H9 (cell line): ENCODE results near the gene ZSCAN5A. TPM values are rescaled to one million over a fixed set of nuclear protein-coding genes. Genes with fewer than 3 reads are reported as not detected.

Source experiments
- DNase-seq: peaks from one replicate; pipeline ENCODE4 v3.0.0-alpha.2; 2017
- H2AFZ ChIP-seq: one replicate; pipeline ENCODE4 v1.6.1; 2013; ENCODE audit warnings: mild to moderate bottlenecking, low read length, control low read depth, moderate library complexity
- H2AK5ac ChIP-seq: 2 replicates; pipeline ENCODE4 v1.6.1; 2013; ENCODE audit warnings: low read length, control low read depth, mixed read lengths; ENCODE audit not compliant: insufficient read length
- H2BK120ac ChIP-seq: one replicate; pipeline ENCODE4 v1.6.1; 2013; ENCODE audit warnings: low read depth, mild to moderate bottlenecking, low read length, control low read depth, inconsistent platforms; ENCODE audit not compliant: poor library complexity, severe bottlenecking
- H2BK12ac ChIP-seq: 2 replicates; pipeline ENCODE4 v1.6.1; 2013; ENCODE audit warnings: low read length, control low read depth, mixed read lengths, low read depth; ENCODE audit not compliant: insufficient read length
- H2BK15ac ChIP-seq: 2 replicates; pipeline ENCODE4 v1.6.1; 2013; ENCODE audit warnings: low read depth, low read length, control low read depth
- H2BK20ac ChIP-seq: one replicate; pipeline ENCODE4 v1.6.1; 2013; ENCODE audit warnings: low read depth, mild to moderate bottlenecking, low read length, control low read depth, inconsistent platforms; ENCODE audit not compliant: poor library complexity, severe bottlenecking
- H2BK5ac ChIP-seq: 2 replicates; pipeline ENCODE4 v1.6.1; 2013; ENCODE audit warnings: low read length, control low read depth, mixed read lengths; ENCODE audit not compliant: insufficient read length
- H3K14ac ChIP-seq: 2 replicates; pipeline ENCODE4 v1.6.1; 2013; ENCODE audit warnings: low read length, control low read depth; ENCODE audit not compliant: insufficient read depth
- H3K18ac ChIP-seq: 2 replicates; pipeline ENCODE4 v1.6.1; 2013; ENCODE audit warnings: low read depth, mild to moderate bottlenecking, mixed read lengths, low read length, control low read depth; ENCODE audit not compliant: insufficient read length
- H3K23ac ChIP-seq: 2 replicates; pipeline ENCODE4 v1.6.1; 2013; ENCODE audit warnings: low read length, control low read depth, mixed read lengths, low read depth; ENCODE audit not compliant: insufficient read length
- H3K23me2 ChIP-seq: 2 replicates; pipeline ENCODE4 v1.6.1; 2013; ENCODE audit warnings: low read depth, mild to moderate bottlenecking, mixed read lengths, low read length, control low read depth; ENCODE audit not compliant: insufficient read length, poor library complexity, severe bottlenecking
- H3K27ac ChIP-seq: 2 replicates; pipeline ENCODE4 v1.5.1; 2013; ENCODE audit warnings: low read length, control low read depth, mixed read lengths, low read depth; ENCODE audit not compliant: insufficient read length
- H3K27me3 ChIP-seq: 2 replicates; pipeline ENCODE4 v1.6.1; 2013; ENCODE audit warnings: low read length, control low read depth, inconsistent platforms; ENCODE audit not compliant: insufficient read depth
- H3K4ac ChIP-seq: 2 replicates; pipeline ENCODE4 v1.6.1; 2013; ENCODE audit warnings: low read depth, mild to moderate bottlenecking, control low read depth, inconsistent platforms, low read length, moderate library complexity
- H3K4me1 ChIP-seq: 2 replicates; pipeline ENCODE4 v1.6.1; 2013; ENCODE audit warnings: low read length, control low read depth, inconsistent platforms; ENCODE audit not compliant: insufficient read depth
- H3K4me2 ChIP-seq: 2 replicates; pipeline ENCODE4 v1.6.1; 2013; ENCODE audit warnings: low read length, control low read depth, mixed read lengths; ENCODE audit not compliant: insufficient read length, insufficient read depth
- H3K56ac ChIP-seq: 2 replicates; pipeline ENCODE4 v1.6.1; 2013; ENCODE audit warnings: low read depth, mild to moderate bottlenecking, mixed read lengths, low read length, control low read depth; ENCODE audit not compliant: insufficient read length
- H3K79me1 ChIP-seq: 2 replicates; pipeline ENCODE4 v1.6.1; 2013; ENCODE audit warnings: low read depth, mild to moderate bottlenecking, moderate library complexity, low read length, control low read depth, inconsistent platforms; ENCODE audit not compliant: insufficient read depth, poor library complexity, severe bottlenecking
- H3K79me2 ChIP-seq: 2 replicates; pipeline ENCODE4 v1.6.1; 2013; ENCODE audit warnings: low read length, control low read depth, inconsistent platforms; ENCODE audit not compliant: insufficient read depth
- H3K9ac ChIP-seq: 2 replicates; pipeline ENCODE4 v1.6.1; 2013; ENCODE audit warnings: low read length, control low read depth, mixed read lengths; ENCODE audit not compliant: insufficient read length; ENCODE audit errors: extremely low read depth
- H3K9me3 ChIP-seq: one replicate; pipeline ENCODE4 v1.6.1; 2013; ENCODE audit warnings: low read depth, low read length, inconsistent platforms; ENCODE audit not compliant: control insufficient read depth
- H3T11ph ChIP-seq: one replicate; pipeline ENCODE4 v1.6.1; 2013; ENCODE audit warnings: mild to moderate bottlenecking, low read length, control low read depth, inconsistent platforms
- H4K20me1 ChIP-seq: one replicate; pipeline ENCODE4 v1.6.1; 2013; ENCODE audit not compliant: control insufficient read depth, insufficient read length, insufficient read depth
- H4K5ac ChIP-seq: 2 replicates; pipeline ENCODE4 v1.6.1; 2013; ENCODE audit warnings: low read depth, mild to moderate bottlenecking, mixed read lengths, low read length, control low read depth; ENCODE audit not compliant: insufficient read length
- H4K8ac ChIP-seq: replicated peaks from 2 replicates; pipeline ENCODE4 v1.6.1; 2013; ENCODE audit warnings: low read length, control low read depth, mixed read lengths, low read depth; ENCODE audit not compliant: insufficient read length
- H4K91ac ChIP-seq: 2 replicates; pipeline ENCODE4 v1.6.1; 2013; ENCODE audit warnings: low read depth, mild to moderate bottlenecking, moderate library complexity, mixed read lengths, low read length, control low read depth; ENCODE audit not compliant: insufficient read length
- H3K27ac Mint-ChIP-seq, 3 experiments: 2 replicates in 2 of 3; 3 replicates in 1 of 3; pipeline ENCODE4 v1.8.0; 2020 to 2021; ENCODE audit warnings: mixed read lengths in 3 of 3, mild to moderate bottlenecking in 1 of 3, moderate library complexity in 1 of 3
- H3K27me3 Mint-ChIP-seq: 2 replicates; pipeline ENCODE4 v1.8.0; 2021; ENCODE audit warnings: low read depth, mild to moderate bottlenecking, moderate library complexity, mixed read lengths
- H3K36me3 Mint-ChIP-seq, 3 experiments: 2 replicates in 2 of 3; 3 replicates in 1 of 3; pipeline ENCODE4 v1.8.0; 2020 to 2021; ENCODE audit warnings: low read depth in 3 of 3, mixed read lengths in 3 of 3; ENCODE audit not compliant: insufficient read depth in 1 of 3
- H3K4me1 Mint-ChIP-seq, 2 experiments: 2 replicates each; pipeline ENCODE4 v1.8.0; 2020; ENCODE audit warnings: mixed read lengths in 2 of 2
- H3K4me3 Mint-ChIP-seq, 2 experiments: 2 replicates in 1 of 2; 3 replicates in 1 of 2; pipeline ENCODE4 v1.8.0; 2020 to 2021; ENCODE audit warnings: mild to moderate bottlenecking in 2 of 2, mixed read lengths in 2 of 2, moderate library complexity in 1 of 2
- H3K9me3 Mint-ChIP-seq, 2 experiments: 2 replicates in 1 of 2; 3 replicates in 1 of 2; pipeline ENCODE4 v1.8.0; 2020; ENCODE audit warnings: mild to moderate bottlenecking in 2 of 2, mixed read lengths in 2 of 2, moderate library complexity in 1 of 2
- CTCF ChIP-seq: fragments of 200-600 bp; sonication (generic); conservative IDR thresholded peaks from 3 replicates; pipeline ENCODE4 v1.8.0; 2021; ENCODE audit warnings: antibody characterized with exemption, mild to moderate bottlenecking
- WGBS: extraction: QIAGEN DNeasy Blood & Tissue Kit; methylation state at CpG from one replicate; pipeline ENCODE4 v1.1.7; 2013; ENCODE audit warnings: missing lambda C conversion rate, low lambda C conversion rate, mixed read lengths; ENCODE audit not compliant: insufficient read length; ENCODE audit errors: extremely low coverage; 5-methylcytosine and 5-hydroxymethylcytosine counted together
- total RNA-seq: library from RNA; stranded (reverse); gene quantifications from 2 replicates; pipeline ENCODE4 v1.2.1, GENCODE V29; 2021

ZSCAN5A gene
- total RNA-seq, 1 experiment from 2014 or later, result 12.5 TPM

- H2AK5ac ChIP-seq, result no peak overlapping the region
- no peak overlapping the region for H2BK20ac ChIP-seq
- H3K56ac ChIP-seq, result no peak overlapping the region
- H3K27me3 Mint-ChIP-seq, result peaks cover 1% of the 10 kb centered on the region; the same call in 1 of the 2 replicates
- no peaks in the 10 kb centered on the region for H4K20me1 ChIP-seq
- H3K36me3 Mint-ChIP-seq, result peaks cover 2 to 36% (median 13%) of the 10 kb centered on the region in 3 experiments; a peak in 6 of 7 replicates
- no peak for DNase-seq
- H3K27ac ChIP-seq, result no peak overlapping the region
- no peak for TF ChIP-seq CTCF
- no peak overlapping the region for H4K8ac ChIP-seq
- no peak overlapping the region for H2AFZ ChIP-seq
- no peak overlapping the region for H3T11ph ChIP-seq
- H3K4me2 ChIP-seq, result no peak overlapping the region
- H2BK120ac ChIP-seq, result no peak overlapping the region
- H2BK5ac ChIP-seq, result no peak overlapping the region
- H4K5ac ChIP-seq, result no peak overlapping the region
- no peak overlapping the region for H3K4ac ChIP-seq
- H3K79me1 ChIP-seq, result no peaks in the 10 kb centered on the region
- H3K18ac ChIP-seq, result no peak overlapping the region
- no peaks in the 10 kb centered on the region for H3K79me2 ChIP-seq
- H3K14ac ChIP-seq, result no peak overlapping the region
- H3K9me3 Mint-ChIP-seq, result peaks cover 54 to 83% of the 10 kb centered on the region in 2 experiments
- H3K4me1 ChIP-seq, result no peaks in the 10 kb centered on the region
- no peaks in the 10 kb centered on the region for H3K23me2 ChIP-seq
- no peak overlapping the region for H3K27ac Mint-ChIP-seq
- H2BK12ac ChIP-seq, result no peak overlapping the region
- H3K9me3 ChIP-seq, result no peaks in the 10 kb centered on the region
- no peak overlapping the region for H4K91ac ChIP-seq
- H3K4me3 Mint-ChIP-seq, result no peak overlapping the region
- no peak overlapping the region for H3K23ac ChIP-seq
- H3K9ac ChIP-seq, result no peak overlapping the region
- peaks cover 0 to 3% of the 10 kb centered on the region in 2 experiments; a peak in 1 of 4 replicates for H3K4me1 Mint-ChIP-seq
- WGBS, result no CpG with 5 or more reads among the region's 2 CpGs
- no peak overlapping the region for H2BK15ac ChIP-seq
- H3K27me3 ChIP-seq, result no peaks in the 10 kb centered on the region
Observed at GRCh38 chr19:56356944-56357343, 42.3 kb upstream of the ZSCAN5A start.
